Colonic mucosa (tissue), 4 donors: ENCODE data around the gene RUSF1. TPM values are rescaled to one million over a fixed set of nuclear protein-coding genes. Genes with fewer than 3 reads are reported as not detected.

Experiments
- DNase-seq: peaks from one replicate; pipeline ENCODE4 v3.0.0-alpha.2; 2020
- H3K27ac ChIP-seq: fragments of 200-600 bp; one replicate; pipeline ENCODE4 v1.8.0; 2021
- H3K27me3 ChIP-seq: fragments of 200-600 bp; one replicate; pipeline ENCODE4 v1.8.0; 2021
- H3K36me3 ChIP-seq: fragments of 200-600 bp; one replicate; pipeline ENCODE4 v1.8.0; 2021
- H3K4me1 ChIP-seq: fragments of 200-600 bp; one replicate; pipeline ENCODE4 v1.8.0; 2021; ENCODE audit warnings: mild to moderate bottlenecking
- H3K4me3 ChIP-seq: fragments of 200-600 bp; one replicate; pipeline ENCODE4 v1.8.0; 2021
- H3K9ac ChIP-seq, 2 donors: one replicate each; pipeline ENCODE4 v1.7.0; 2013; ENCODE audit warnings: control low read depth in 2 of 2, low read depth in 2 of 2, low read length in 2 of 2
- H3K9me3 ChIP-seq: fragments of 200-600 bp; one replicate; pipeline ENCODE4 v1.8.0; 2021
- CTCF ChIP-seq: fragments of 200-600 bp; IDR thresholded peaks from one replicate; pipeline ENCODE4 v1.8.0; 2022; ENCODE audit warnings: antibody characterized with exemption, mild to moderate bottlenecking
- intact Hi-C: fragments of 100-400 bp; cut with DNase I; formaldehyde crosslinking; loops from one replicate; pipeline ENCODE4 v1.14.1; 2022
- total RNA-seq, 2 donors: library from RNA; stranded (reverse); fragmentation: NEBNext Ultra II Directional in 1 of 2; extraction: Animal tissue kit (Norgen Biotek cat#: 25700) in 1 of 2; gene quantifications; one replicate each; pipeline ENCODE4 v1.2.1, GENCODE V29; 2021
- donor health status: healthy.
- donor health status: DM: no; HTN: no; CAD: no.
- donor health status: DM: no; HTN: no; CAD: no.

The RUSF1 gene
- total RNA-seq, 2 donors from 2014 or later, result 53.3 to 78.1 TPM

GRCh38 chr16:31502981-31503380, 5.2 kb downstream of the RUSF1 start:
- Histone ChIP-seq H3K27ac (no peak overlapping the region), H3K9ac (no peak overlapping the region), H3K27me3 (no peaks in the 10 kb centered on the region), H3K4me3 (no peak overlapping the region), H3K4me1 (peaks cover 5% of the 10 kb centered on the region), H3K36me3 (no peaks in the 10 kb centered on the region), H3K9me3 (no peaks in the 10 kb centered on the region)
- no peak for DNase-seq
- no peak for TF ChIP-seq CTCF
- intact Hi-C loops, result loop anchor here (10.0 kb wide), 1 partner anchor 212 kb away; a partner anchor contains a TSS

GRCh38 chr16:31501966-31502348, 6.2 kb downstream of the RUSF1 start:
- Histone ChIP-seq H3K36me3 (no peaks in the 10 kb centered on the region), H3K27ac (no peak overlapping the region), H3K27me3 (no peaks in the 10 kb centered on the region), H3K9ac (no peak overlapping the region), H3K4me3 (no peak overlapping the region), H3K4me1 (no peaks in the 10 kb centered on the region), H3K9me3 (no peaks in the 10 kb centered on the region)
- DNase-seq, result no peak
- intact Hi-C loops, result loop anchor here (10.0 kb wide), 1 partner anchor 213 kb away; a partner anchor contains a TSS
- no peak for TF ChIP-seq CTCF

DNA sequence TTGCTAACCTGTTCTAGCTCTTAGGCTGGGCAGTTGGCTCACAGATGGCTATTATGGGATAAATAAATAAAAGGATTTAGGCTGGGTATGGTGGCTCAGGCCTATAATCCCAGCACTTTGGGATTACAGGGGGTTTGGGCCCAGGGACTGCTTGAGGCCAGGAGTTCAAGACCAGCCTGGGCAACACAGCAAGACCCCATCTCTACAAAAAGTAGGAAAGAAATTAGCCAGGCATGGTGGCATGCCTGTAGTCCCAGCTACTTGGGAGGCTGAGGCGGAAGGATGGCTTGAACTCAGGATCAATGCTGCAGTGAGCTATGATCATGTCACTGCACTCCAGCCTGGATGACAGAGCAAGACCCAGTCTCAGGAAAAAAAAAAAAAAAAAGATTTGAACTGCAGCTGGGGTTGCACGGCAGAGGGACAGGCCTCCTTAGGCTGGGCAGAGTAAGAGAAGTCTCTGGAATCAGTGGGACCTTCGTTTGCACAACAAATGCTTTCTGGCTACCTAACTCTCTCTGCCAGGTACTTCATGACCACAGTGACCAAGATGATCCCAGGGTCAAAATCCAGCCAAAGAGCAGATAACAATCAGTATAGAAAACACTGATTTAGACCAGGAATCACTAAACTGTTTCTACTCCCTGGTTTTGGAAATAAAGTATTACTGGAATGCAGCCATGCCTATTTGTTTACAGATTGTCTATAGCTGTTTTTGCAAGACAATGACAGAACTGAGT, 6.8 kb downstream of the RUSF1 start:
- no peaks in the 10 kb centered on the region for H3K36me3 ChIP-seq
- no peak overlapping the region for H3K4me3 ChIP-seq
- no peak overlapping the region for H3K27ac ChIP-seq
- H3K4me1 ChIP-seq, result no peaks in the 10 kb centered on the region
- H3K27me3 ChIP-seq, result no peaks in the 10 kb centered on the region
- no peak for DNase-seq
- intact Hi-C loops, result loop anchor here (10.0 kb wide), 1 partner anchor 213 kb away; a partner anchor contains a TSS
- no peak overlapping the region for H3K9ac ChIP-seq
- no peak for TF ChIP-seq CTCF
- no peaks in the 10 kb centered on the region for H3K9me3 ChIP-seq

- TF ChIP-seq CTCF, result no peak
- no peak overlapping the region for H3K27ac ChIP-seq
- no peaks in the 10 kb centered on the region for H3K9me3 ChIP-seq
- H3K4me3 ChIP-seq, result no peak overlapping the region
- no peak overlapping the region for H3K9ac ChIP-seq
- no peaks in the 10 kb centered on the region for H3K27me3 ChIP-seq
- H3K36me3 ChIP-seq, result no peaks in the 10 kb centered on the region
- no peak for DNase-seq
- intact Hi-C loops, result loop anchor here (10.0 kb wide), 1 partner anchor 215 kb away; a partner anchor contains a TSS
- H3K4me1 ChIP-seq, result no peaks in the 10 kb centered on the region
Measured at GRCh38 chr16:31499928-31500327, 8.3 kb downstream of the RUSF1 start.

DNA sequence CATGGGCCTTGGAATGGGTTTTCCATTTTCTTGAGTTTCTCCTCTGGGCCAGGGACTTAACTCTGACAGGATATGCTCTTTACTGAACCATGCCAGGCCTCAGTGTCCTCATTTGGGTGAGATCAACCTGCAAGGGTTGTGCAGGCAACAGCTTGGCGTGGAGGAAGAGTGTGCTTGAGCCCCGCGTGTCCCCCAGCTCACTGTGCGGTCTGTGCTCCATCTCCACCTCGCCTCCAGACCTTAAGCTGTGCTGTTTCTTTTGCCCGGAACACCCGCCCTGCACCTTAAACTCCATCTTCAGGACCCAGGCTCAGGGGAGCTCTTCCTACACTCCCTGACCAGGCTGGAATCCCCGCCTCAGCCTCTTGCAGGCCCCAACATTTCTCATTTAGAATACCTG, 9.7 kb downstream of the RUSF1 start:
- no peaks in the 10 kb centered on the region for H3K36me3 ChIP-seq
- TF ChIP-seq CTCF, result no peak
- no peak for DNase-seq
- no peak overlapping the region for H3K27ac ChIP-seq
- H3K4me1 ChIP-seq, result no peaks in the 10 kb centered on the region
- H3K27me3 ChIP-seq, result no peaks in the 10 kb centered on the region
- no peaks in the 10 kb centered on the region for H3K9me3 ChIP-seq
- no peak overlapping the region for H3K4me3 ChIP-seq
- H3K9ac ChIP-seq, result no peak overlapping the region
- intact Hi-C loops, result no loop called here
